ENCODE measurements around the gene HDAC1. TPM values are rescaled to one million over a fixed set of nuclear protein-coding genes. Genes with fewer than 3 reads are reported as not detected.

The HDAC1 gene
- total and polyA plus RNA-seq, 2 of the 13 experiments (the other 11 are each of a cell fraction or from before 2014, with no cell fraction given), result 93.5 to 189 TPM

DNA sequence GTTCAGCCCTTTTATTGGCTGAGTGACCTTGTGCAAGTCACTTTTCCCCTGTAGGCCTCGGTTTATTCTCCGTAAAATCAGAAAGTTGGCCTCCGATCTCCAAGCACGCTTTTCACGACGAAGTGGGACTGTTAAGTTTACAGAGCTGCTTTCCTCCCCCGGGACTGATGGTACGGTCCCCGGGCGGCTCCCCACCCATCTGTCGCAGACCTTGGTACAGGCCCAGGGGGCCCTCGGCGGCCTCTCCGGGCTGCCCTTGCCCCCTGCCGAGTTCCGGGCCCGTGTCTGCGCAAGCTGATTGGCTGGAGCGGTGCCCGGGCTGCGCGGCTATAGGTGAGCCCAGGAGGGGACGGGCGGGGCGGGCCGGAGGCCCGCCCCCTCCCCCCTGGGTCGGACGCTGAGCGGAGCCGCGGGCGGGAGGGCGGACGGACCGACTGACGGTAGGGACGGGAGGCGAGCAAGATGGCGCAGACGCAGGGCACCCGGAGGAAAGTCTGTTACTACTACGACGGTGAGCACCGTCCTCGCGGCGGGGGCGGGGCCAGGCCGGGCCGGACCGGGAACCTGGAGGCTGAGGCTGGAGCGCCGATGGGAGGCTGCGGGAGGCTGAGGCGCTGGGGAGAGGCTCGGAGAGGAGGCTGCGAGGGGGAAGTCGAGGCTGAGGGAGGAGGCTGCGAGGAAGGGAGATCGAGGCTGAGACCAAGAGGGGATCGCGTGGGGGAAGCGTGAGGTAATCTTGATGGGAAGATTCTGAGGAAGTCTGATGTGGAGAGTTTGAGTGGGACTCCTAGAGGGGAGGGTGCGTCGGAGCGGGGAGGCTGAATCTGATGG lies at the start of gene HDAC1 (continued):
- TF ChIP-seq, protein P1, sequence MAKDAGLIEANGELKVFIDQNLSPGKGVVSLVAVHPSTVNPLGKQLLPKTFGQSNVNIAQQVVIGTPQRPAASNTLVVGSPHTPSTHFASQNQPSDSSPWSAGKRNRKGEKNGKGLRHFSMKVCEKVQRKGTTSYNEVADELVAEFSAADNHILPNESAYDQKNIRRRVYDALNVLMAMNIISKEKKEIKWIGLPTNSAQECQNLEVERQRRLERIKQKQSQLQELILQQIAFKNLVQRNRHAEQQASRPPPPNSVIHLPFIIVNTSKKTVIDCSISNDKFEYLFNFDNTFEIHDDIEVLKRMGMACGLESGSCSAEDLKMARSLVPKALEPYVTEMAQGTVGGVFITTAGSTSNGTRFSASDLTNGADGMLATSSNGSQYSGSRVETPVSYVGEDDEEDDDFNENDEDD (CRISPR knock-in tag; IDR thresholded peaks at IDR 0.05; ENCODE audit: borderline replicate concordance), result peak; percentile 55; the same call in 1 of the 2 replicates
- TF ChIP-seq KDM5A (IDR thresholded peaks at IDR 0.05; ENCODE audit: borderline replicate concordance, low read length) (peak; percentile 76), HDAC2 (CRISPR knock-in tag; IDR thresholded peaks at IDR 0.05) (peak; percentile 5; the same call in 1 of the 2 replicates), ELF1 (CRISPR knock-in tag; IDR thresholded peaks at IDR 0.05) (peak; percentile 82), TBX2 (CRISPR knock-in tag; IDR thresholded peaks at IDR 0.05; ENCODE audit: borderline replicate concordance) (peak; percentile 58), ZNF501 (CRISPR knock-in tag; IDR thresholded peaks at IDR 0.05) (0 out of 2 replicates have a peak, but pooled peaks have one; percentile 20), CREM (IDR thresholded peaks at IDR 0.05) (peak; percentile 38; the same call in 1 of the 2 replicates), CREM (CRISPR knock-in tag; IDR thresholded peaks at IDR 0.05) (no peak), ZKSCAN5 (CRISPR knock-in tag; IDR thresholded peaks at IDR 0.05) (no peak), EP300 (IDR thresholded peaks at IDR 0.05; ENCODE audit: low read depth in 2 of 2, low read length in 2 of 2) (peak in 1 of 2 experiments; percentile 50; a peak in 2 of 4 replicates), EP300 (CRISPR knock-in tag; IDR thresholded peaks at IDR 0.05; ENCODE audit: borderline replicate concordance) (0 out of 2 replicates have a peak, but pooled peaks have one; percentile 16), SIN3A (IDR thresholded peaks at IDR 0.05; ENCODE audit: borderline replicate concordance, low read depth, low read length) (peak; percentile 39; the same call in 1 of the 2 replicates), POLR2A (IDR thresholded peaks at IDR 0.05; ENCODE audit: insufficient read depth in 1 of 2, low read depth in 2 of 2, low read length in 2 of 2) (peak; percentile 28 to 85; a peak in 3 of 4 replicates), ZNF790 (CRISPR knock-in tag; IDR thresholded peaks at IDR 0.05; ENCODE audit: borderline replicate concordance) (peak; percentile 65; the same call in 1 of the 2 replicates), NFATC3 (CRISPR knock-in tag; IDR thresholded peaks at IDR 0.05) (peak; percentile 13; the same call in 1 of the 2 replicates), ZFX (CRISPR knock-in tag; IDR thresholded peaks at IDR 0.05; ENCODE audit: low read depth) (peak; percentile 67; the same call in 1 of the 2 replicates), ZNF792 (CRISPR knock-in tag; IDR thresholded peaks at IDR 0.05) (peak; percentile 59), ZNF333 (CRISPR knock-in tag; IDR thresholded peaks at IDR 0.05; ENCODE audit: borderline replicate concordance) (0 out of 2 replicates have a peak, but pooled peaks have one; percentile 45), ELF3 (CRISPR knock-in tag; IDR thresholded peaks at IDR 0.05) (peak; percentile 44; the same call in 1 of the 2 replicates), REPIN1 (CRISPR knock-in tag; IDR thresholded peaks at IDR 0.05; ENCODE audit: borderline replicate concordance, low read depth) (0 out of 2 replicates have a peak, but pooled peaks have one; percentile 35)
- TF ChIP-seq, protein P2, sequence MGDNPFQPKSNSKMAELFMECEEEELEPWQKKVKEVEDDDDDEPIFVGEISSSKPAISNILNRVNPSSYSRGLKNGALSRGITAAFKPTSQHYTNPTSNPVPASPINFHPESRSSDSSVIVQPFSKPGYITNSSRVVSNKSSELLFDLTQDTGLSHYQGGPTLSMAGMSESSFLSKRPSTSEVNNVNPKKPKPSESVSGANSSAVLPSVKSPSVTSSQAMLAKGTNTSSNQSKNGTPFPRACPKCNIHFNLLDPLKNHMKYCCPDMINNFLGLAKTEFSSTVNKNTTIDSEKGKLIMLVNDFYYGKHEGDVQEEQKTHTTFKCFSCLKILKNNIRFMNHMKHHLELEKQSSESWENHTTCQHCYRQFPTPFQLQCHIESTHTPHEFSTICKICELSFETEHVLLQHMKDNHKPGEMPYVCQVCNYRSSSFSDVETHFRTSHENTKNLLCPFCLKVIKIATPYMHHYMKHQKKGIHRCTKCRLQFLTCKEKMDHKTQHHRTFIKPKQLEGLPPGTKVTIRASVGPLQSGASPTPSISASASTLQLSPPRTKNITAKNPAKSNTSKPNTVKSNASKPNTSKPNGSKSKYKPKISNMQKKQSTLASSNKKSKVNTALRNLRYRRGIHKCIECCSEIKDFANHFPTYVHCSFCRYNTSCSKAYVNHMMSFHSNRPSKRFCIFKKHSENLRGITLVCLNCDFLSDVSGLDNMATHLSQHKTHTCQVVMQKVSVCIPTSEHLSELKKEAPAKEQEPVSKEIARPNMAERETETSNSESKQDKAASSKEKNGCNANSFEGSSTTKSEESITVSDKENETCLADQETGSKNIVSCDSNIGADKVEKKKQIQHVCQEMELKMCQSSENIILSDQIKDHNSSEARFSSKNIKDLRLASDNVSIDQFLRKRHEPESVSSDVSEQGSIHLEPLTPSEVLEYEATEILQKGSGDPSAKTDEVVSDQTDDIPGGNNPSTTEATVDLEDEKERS (CRISPR knock-in tag; IDR thresholded peaks at IDR 0.05), result peak; percentile 32; the same call in 1 of the 2 replicates
- TF ChIP-seq, protein P3, sequence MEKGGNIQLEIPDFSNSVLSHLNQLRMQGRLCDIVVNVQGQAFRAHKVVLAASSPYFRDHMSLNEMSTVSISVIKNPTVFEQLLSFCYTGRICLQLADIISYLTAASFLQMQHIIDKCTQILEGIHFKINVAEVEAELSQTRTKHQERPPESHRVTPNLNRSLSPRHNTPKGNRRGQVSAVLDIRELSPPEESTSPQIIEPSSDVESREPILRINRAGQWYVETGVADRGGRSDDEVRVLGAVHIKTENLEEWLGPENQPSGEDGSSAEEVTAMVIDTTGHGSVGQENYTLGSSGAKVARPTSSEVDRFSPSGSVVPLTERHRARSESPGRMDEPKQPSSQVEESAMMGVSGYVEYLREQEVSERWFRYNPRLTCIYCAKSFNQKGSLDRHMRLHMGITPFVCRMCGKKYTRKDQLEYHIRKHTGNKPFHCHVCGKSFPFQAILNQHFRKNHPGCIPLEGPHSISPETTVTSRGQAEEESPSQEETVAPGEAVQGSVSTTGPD (CRISPR knock-in tag; IDR thresholded peaks at IDR 0.05), result no peak
- TF ChIP-seq, protein P4, sequence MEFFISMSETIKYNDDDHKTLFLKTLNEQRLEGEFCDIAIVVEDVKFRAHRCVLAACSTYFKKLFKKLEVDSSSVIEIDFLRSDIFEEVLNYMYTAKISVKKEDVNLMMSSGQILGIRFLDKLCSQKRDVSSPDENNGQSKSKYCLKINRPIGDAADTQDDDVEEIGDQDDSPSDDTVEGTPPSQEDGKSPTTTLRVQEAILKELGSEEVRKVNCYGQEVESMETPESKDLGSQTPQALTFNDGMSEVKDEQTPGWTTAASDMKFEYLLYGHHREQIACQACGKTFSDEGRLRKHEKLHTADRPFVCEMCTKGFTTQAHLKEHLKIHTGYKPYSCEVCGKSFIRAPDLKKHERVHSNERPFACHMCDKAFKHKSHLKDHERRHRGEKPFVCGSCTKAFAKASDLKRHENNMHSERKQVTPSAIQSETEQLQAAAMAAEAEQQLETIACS (CRISPR knock-in tag; IDR thresholded peaks at IDR 0.05), result no peak

All from HepG2 (cell line).